ENCODE results near the gene MOB3B.

The MOB3B gene

DNA sequence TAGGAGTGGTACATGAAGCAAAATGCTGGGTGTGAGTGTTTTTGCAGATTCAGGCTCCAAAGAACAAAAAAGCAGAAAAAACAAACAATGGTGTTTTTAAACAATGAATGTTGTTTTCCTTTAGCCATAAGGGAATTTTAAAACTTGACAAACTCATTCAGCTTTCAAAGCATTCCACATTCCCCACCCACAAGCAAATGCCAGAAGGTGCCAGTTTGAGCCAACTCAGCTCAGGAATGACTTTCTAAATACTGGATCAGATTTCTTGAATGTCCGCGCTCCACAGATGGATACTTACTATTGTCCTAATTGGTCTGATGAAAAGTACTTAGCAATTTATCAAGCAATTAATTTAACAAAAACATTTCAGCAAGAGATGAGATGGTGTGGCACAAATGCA is 12.9 kb upstream of the MOB3B start:
- in situ Hi-C loops (cut with MboI; ENCODE audit: low sequenced_read_pairs): loop anchor here (25.0 kb wide), 1 partner anchor 230 kb away; no protein-coding TSS in a partner anchor

DNA sequence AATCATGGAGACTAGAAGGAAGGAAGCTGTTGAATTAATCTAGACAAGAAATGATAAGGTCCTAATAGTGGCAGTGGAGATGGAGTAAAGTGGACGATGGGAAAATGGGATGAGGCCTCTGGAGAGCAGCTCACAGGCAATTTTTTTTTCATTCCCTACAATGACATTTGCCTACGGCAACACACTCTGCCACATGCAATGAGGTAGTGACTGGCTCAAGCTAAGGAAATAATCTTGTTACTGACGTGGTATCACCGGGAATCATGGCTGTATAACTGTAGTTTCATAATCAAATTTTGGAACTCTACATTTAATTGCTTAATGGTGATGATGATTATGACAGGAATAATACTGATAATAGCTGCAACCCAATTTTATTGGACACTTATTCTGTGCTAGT is 12.1 kb upstream of the MOB3B start:
- in situ Hi-C loops (cut with MboI; ENCODE audit: low sequenced_read_pairs): loop anchor here (25.0 kb wide), 1 partner anchor 229 kb away; no protein-coding TSS in a partner anchor

DNA sequence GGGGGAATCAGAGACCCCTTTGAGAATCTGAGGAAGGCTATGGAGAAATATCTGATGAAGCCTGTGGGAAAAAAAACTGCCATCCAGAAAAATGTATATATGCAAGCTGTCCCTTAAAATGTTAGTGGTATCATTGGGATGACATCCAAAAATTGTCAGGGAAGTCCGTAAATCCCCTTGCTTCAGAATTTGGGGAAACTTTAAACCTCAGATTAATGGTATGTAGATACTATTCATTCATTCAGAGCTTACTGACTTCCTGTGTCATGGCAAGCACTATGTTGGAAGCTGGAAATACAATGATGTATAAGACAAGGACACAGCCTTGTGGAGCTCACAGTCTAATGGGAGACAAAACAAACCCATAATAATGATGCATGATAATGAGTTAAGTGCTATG is 10.9 kb upstream of the MOB3B start:
- in situ Hi-C loops (cut with MboI; ENCODE audit: low sequenced_read_pairs): loop anchor here (25.0 kb wide), 1 partner anchor 228 kb away; no protein-coding TSS in a partner anchor

DNA sequence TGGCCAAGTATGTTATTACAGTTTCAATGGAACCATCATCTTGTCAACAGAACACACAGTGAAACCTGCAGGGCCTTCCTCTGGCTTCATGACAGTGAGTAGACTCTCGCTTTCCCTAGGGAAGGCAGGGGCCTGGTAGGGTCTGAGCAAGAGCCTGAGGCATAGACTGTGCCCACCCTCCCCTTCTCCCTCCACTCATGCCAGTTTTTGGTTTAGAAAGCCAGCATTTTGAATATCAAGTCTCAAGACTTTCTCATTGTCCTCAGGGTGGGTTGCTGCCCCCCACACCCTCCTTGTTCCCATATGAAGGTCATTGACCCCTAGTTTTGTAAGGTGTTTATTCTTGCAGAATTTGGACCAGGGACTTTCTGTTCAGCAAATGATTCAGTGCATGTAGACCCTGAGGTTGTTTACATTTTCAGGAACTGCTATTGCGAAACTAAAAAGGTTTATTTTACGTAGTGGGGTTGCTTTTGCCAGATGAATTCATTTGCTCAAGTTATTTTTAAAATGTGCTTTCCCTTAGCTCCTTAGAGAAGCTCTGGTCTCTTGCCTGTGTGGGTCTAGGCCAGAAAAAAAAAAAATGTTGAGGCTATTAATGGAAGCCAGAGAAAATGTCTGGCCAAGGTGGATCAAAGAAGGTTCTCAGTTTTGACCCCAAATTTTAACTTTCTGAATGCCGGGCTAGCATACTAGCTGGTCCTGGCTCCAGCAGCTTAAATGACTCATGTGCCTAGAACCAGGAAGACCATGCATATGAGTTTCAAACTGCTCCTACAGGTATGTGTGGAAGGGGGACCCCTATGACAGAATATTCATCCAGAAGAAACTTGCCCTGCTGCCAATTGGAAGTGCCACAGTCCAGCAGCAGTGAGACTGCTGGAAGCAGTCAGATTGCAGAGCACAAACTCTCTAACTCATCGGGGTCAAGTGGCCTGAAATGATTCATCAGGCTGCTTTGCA is 10.1 kb upstream of the MOB3B start:
- in situ Hi-C loops (cut with MboI; ENCODE audit: low sequenced_read_pairs): loop anchor here (25.0 kb wide), 1 partner anchor 227 kb away; no protein-coding TSS in a partner anchor

GRCh38 chr9:27538647-27539046 is 9.0 kb upstream of the MOB3B start:
- in situ Hi-C loops (cut with MboI; ENCODE audit: low sequenced_read_pairs): loop anchor here (25.0 kb wide), 1 partner anchor 226 kb away; no protein-coding TSS in a partner anchor

DNA sequence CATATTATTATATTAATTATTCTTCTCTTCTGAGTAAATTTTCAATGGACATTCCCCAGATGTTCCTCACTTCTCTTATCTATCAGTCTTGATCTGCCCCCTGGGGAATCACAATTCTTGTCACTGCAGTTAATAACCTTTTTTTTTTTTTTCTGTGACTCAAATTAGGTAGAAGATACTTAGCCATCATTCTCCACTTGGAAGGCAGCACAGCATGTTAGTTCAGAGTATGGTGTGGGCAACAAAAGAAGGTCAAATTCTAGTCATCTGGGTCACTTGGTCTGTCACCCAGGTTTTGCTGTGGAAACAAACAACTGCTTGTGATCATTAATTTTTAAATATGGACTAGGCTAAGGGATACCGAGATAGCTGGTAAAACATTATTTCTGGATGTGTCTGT is 8.1 kb upstream of the MOB3B start:
- in situ Hi-C loops (cut with MboI; ENCODE audit: low sequenced_read_pairs): loop anchor here (25.0 kb wide), 1 partner anchor 225 kb away; no protein-coding TSS in a partner anchor

DNA sequence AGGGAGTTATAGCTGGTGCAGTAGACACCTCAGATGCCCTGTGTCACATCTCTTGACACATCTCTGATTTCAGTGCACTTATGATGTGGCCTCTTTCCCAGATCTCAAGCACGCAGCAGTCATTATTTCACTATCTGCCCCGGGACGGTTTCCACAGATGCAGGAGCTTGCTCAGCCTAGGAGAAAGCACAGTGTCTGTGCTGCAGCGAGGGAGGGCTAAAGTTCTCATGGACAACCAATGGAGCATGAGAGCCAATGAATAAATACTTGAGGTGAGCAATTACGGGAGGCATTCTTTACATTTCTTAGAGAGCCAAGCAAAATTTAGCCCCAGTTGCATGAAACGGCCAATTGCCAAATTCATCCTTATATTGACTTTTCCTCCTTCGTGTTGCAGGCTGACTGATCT is 7.4 kb upstream of the MOB3B start:
- in situ Hi-C loops (cut with MboI; ENCODE audit: low sequenced_read_pairs): loop anchor here (25.0 kb wide), 1 partner anchor 225 kb away; no protein-coding TSS in a partner anchor

DNA sequence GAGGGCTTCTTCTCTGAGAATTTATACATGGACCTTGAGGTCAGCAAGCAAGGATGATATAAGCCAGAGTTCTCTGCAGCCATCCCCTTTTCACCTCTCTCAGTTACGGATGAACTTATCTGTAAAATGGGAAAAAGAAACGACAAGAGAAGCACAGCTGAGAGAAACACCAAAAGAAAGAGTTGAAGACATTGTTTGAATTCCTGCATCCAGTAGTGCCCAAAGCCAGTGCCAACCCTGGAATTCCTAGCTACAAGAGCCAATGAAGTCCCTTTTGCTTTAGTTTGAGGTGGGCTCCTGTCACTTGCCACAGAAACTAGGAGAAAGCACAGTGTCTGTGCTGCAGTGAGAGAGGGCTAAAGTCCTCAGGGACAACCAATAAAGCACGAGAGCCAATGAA is 6.6 kb upstream of the MOB3B start:
- in situ Hi-C loops (cut with MboI; ENCODE audit: low sequenced_read_pairs): loop anchor here (25.0 kb wide), 1 partner anchor 224 kb away; no protein-coding TSS in a partner anchor

DNA sequence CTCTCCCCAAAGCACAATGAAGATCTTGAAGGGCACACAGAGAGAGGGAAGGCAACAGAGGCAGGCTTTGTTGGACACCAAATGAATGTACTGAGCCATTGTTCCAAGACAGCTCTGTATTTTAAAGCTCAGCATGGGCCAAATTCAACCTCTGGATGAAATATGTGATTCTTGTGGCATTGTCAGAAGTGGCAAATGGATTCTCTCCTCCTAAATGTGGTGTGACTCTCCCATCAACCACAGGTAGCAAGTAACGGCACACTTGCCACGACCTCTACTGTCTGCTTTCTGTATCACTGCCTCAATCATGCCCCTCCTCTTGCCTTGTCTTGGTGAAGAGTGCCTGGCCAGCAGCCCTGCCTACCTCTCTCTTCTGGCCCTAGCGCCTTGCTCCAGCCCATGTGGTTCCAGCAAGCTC is 6.1 kb upstream of the MOB3B start:
- in situ Hi-C loops (cut with MboI; ENCODE audit: low sequenced_read_pairs): loop anchor here (25.0 kb wide), 1 partner anchor 223 kb away; no protein-coding TSS in a partner anchor

DNA sequence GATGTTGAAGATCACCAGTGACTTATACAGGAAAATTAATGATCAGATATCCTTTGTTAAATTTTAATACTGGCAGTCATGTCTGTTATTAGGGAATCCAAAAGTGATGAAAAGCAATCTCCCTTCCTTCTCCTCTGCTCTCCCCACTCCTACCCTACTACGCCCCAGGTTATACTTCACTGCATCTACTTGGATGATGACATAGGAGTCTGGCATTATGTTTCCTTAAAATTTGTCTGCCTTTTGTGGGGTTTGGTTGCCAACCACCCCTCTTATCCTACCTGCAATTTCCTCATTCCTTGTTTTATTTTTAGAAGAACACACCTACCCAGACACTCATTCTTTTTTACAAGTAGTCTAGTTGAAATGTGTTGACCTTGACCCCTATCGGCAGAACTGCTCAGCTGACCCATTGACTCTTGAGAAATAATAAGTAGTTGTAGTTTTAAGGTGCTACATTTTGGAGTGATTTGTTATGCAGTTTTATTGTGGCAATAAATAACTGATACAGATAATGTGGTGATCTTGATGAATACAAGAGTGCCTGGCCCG is 5.1 kb upstream of the MOB3B start:
- in situ Hi-C loops (cut with MboI; ENCODE audit: low sequenced_read_pairs): loop anchor here (25.0 kb wide), 1 partner anchor 222 kb away; no protein-coding TSS in a partner anchor

- in situ Hi-C loops (cut with MboI; ENCODE audit: low sequenced_read_pairs): loop anchor here (25.0 kb wide), 1 partner anchor 222 kb away; no protein-coding TSS in a partner anchor
Measured at GRCh38 chr9:27534131-27534530, 4.5 kb upstream of the MOB3B start.

DNA sequence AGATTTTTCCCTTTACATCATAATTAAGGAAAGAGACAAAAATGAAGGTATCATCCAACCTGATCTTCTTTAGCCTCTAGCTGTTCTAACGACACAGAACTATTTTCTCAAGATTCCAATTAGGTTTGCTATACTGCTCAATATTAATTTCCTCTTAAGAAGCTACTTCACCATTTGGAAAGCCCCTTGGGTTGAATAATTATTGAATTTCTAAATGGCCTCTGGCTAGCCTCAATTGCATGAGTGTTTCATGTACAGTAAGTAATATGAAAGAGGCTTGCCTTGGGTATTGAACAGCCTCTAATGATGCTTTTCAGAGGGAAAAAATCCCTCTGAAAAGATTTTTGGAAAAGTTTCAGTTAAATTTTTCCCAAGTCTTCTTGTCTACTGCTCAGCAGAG is 3.7 kb upstream of the MOB3B start:
- in situ Hi-C loops (cut with MboI; ENCODE audit: low sequenced_read_pairs): loop anchor here (25.0 kb wide), 1 partner anchor 221 kb away; no protein-coding TSS in a partner anchor

DNA sequence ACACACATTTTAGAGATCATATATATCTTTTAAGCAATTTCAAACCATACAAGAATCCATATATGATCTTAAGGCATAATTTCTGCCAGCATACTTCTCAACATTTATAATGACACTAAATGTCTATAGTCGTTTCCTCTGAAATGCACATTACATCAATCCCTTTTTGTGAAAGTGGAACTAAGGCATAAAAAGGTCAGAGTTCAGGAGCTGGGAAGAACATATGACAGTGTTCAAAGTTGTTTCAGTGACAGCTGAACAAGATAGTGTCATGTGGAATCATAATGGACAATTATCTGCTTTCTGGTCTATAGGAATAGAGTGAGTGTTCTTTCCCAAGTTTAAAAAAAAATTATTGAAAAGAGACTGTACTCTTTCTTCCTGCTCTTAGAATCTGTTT is 2.4 kb upstream of the MOB3B start:
- in situ Hi-C loops (cut with MboI; ENCODE audit: low sequenced_read_pairs): loop anchor here (25.0 kb wide), 1 partner anchor 220 kb away; no protein-coding TSS in a partner anchor

DNA sequence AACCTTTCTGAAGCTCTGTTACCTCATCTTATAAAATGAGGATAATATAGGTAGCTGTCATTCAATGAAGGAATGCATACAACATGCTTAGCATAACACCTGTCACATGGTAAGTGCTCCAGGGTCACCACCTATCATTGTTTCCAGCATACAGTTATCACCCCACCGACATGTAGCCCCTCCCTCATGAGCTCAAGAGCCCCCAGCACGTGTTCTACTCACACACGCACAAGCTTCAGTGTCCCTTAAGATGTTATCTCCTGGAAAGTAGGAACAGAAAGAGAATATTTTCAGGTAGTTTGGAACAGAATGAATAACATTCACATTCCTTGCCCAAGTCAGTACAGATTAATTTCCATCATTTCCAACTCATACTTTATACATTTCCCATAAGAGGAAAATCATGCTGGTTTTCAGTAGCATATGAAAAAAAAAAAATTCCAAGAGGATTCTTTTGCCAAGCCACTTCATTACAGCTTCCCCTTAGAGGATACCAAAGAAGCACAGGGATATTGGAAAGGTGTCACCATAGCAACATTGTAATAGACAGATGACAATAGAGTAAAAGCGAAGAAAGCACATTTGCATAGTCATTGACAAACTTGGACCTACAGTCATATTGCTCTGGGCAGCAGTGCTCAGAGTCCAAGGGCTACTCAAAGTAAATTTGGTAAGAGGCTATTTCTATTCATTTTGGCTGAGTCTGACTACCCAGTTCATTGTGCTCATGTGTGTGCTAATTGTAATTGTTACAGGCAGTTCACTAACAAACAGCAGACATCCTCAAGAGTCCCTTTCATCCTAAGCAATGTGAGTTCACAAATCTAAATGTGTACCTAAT is 1.5 kb upstream of the MOB3B start:
- in situ Hi-C loops (cut with MboI; ENCODE audit: low sequenced_read_pairs): loop anchor here (25.0 kb wide), 1 partner anchor 219 kb away; no protein-coding TSS in a partner anchor

DNA sequence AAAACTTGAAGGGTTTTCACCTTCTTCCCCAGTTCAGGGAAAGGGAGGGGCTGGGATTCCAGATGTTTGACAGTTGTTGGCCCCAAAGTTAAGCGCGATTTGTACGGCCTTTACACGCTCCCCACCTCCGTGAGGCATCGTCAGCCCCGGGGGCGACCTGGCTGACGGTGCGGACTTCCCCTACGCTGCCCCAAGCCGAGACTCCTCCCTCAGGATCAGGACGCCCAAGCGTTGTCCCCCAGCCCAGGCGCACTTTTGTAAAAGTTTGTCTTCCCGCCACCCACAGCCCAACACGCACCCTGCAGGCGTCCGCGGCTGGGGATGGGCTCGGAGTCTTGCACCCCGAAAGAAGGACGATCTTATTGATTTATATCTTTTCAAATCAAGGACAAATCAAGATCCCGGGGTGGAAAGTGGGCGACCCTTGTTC is 713 bp downstream of the MOB3B start:
- in situ Hi-C loops (cut with MboI; ENCODE audit: low sequenced_read_pairs): loop anchor here (25.0 kb wide), 1 partner anchor 217 kb away; no protein-coding TSS in a partner anchor

DNA sequence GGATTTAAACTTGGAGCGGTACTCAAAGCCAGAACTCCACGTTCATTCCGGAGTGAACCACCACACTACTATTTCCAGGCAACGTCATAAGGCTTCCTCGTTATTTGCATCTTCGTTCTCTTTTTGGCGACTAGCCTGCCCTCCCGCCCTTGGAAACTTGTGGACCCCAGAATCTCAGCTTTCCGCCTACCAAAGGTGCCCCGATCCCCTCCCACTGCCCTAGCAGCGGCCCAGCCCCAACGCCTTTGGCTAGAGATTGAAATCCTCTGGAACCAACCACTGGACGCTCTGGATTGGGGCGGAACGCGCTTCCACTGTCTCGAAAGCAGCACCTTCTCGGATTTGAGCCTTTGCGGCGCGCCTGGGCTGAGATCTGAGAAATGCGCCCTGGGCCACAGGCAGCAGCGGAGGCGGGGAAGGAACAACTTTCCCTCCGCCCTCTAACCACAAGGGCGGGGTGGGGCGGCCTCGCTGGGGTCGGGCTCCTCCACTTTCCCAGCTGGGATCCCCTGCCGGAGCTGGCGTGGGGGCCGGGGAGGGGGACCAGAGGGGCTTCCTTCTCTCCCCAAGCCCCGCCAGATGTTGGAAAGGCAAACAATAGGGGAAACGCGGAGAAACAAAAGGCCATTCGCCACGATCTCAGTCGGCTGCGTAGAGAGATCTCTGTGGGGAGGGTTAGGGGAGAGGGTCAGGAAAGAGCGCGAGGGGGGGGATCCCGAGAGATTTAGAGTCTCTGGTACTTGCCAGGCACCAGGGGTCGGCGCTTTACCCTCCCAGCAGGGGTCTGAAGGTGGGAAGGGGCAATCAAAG is 1.3 kb downstream of the MOB3B start:
- in situ Hi-C loops (cut with MboI; ENCODE audit: low sequenced_read_pairs): loop anchor here (25.0 kb wide), 1 partner anchor 216 kb away; no protein-coding TSS in a partner anchor

DNA sequence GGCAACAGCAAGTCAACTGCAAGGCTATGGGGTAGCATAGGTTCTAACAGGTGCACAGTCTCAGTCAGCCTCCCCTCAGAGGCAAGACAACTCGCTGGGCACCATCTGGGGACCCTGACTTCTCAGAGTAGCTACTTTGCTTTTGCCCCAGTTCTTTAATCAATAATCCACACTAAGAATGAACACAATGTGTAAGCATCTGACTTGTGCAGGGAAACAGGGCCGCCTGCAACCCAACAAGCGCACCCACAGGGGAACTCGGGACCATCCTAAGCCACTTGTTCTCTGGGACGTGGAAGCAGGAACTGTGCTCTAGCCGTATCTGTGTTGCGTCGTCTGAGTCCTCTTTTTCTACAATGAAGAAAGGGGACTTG is 1.9 kb downstream of the MOB3B start:
- in situ Hi-C loops (cut with MboI; ENCODE audit: low sequenced_read_pairs): loop anchor here (25.0 kb wide), 1 partner anchor 215 kb away; no protein-coding TSS in a partner anchor

DNA sequence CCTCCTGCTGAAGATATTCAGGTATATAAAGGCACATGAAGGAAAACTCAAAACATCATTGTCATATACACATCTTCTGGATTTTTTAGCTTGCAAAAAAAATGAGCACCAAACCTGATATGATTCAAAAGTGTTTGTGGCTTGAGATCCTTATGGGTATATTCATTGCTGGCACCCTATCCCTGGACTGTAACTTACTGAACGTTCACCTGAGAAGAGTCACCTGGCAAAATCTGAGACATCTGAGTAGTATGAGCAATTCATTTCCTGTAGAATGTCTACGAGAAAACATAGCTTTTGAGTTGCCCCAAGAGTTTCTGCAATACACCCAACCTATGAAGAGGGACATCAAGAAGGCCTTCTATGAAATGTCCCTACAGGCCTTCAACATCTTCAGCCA is 5.4 kb downstream of the MOB3B start, which contains the start of gene IFNK:
IFNK (plus strand) TSS at position 55 of the 400 bp plus-strand sequence; CDS start at position 102, 47 bp downstream.
- in situ Hi-C loops (cut with MboI; ENCODE audit: low sequenced_read_pairs): no loop called here

- in situ Hi-C loops (cut with MboI; ENCODE audit: low sequenced_read_pairs): no loop called here
Measured at GRCh38 chr9:27523141-27523540, 6.5 kb downstream of the MOB3B start.
